ENCODE results near the gene CA11. TPM values are rescaled to one million over a fixed set of nuclear protein-coding genes. Genes with fewer than 3 reads are reported as not detected.
A peak's percentile ranks its signal among the peaks of the same experiment; 100 is the strongest.

The CA11 gene
- total RNA-seq, 1 experiment from 2014 or later: 12.6 TPM

GRCh38 chr19:48618916-48619691 lies 26.9 kb downstream of the CA11 start, which contains the start of the genes RPL18 and SPHK2:
RPL18 (minus strand) TSS chr19:48619178; CDS start chr19:48619143, 35 bp downstream.
SPHK2 (plus strand) TSS chr19:48619506; CDS start chr19:48620515, 1,009 bp downstream.
- Histone ChIP-seq H3K27me3 (ENCODE audit: control insufficient read depth, insufficient read depth, low read length) (no peaks in the 10 kb centered on the region), H3K4me1 (ENCODE audit: control insufficient read depth, insufficient read depth, low read length) (peaks cover 42% of the 10 kb centered on the region), H3K4me3 (ENCODE audit: low read depth in 2 of 2, low read length in 2 of 2) (peak within 1 kb of the TSS; percentile 96 to 99), H3K9me3 (ENCODE audit: control insufficient read depth, insufficient read depth, low read depth, low read length) (no peaks in the 10 kb centered on the region), H3K27ac (ENCODE audit: low read length) (peak within 1 kb of the TSS; percentile 98), H3K36me3 (ENCODE audit: control insufficient read depth, insufficient read depth, low read length) (peaks cover 11% of the 10 kb centered on the region)
- no TSS peak for BruUV-seq (replicated peaks)
- DNase-seq (ENCODE audit: low read depth, low spot score): peak; percentile 88
- TF ChIP-seq, protein P1, sequence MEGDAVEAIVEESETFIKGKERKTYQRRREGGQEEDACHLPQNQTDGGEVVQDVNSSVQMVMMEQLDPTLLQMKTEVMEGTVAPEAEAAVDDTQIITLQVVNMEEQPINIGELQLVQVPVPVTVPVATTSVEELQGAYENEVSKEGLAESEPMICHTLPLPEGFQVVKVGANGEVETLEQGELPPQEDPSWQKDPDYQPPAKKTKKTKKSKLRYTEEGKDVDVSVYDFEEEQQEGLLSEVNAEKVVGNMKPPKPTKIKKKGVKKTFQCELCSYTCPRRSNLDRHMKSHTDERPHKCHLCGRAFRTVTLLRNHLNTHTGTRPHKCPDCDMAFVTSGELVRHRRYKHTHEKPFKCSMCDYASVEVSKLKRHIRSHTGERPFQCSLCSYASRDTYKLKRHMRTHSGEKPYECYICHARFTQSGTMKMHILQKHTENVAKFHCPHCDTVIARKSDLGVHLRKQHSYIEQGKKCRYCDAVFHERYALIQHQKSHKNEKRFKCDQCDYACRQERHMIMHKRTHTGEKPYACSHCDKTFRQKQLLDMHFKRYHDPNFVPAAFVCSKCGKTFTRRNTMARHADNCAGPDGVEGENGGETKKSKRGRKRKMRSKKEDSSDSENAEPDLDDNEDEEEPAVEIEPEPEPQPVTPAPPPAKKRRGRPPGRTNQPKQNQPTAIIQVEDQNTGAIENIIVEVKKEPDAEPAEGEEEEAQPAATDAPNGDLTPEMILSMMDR (IDR thresholded peaks at IDR 0.05): no peak
- TF ChIP-seq REST (IDR thresholded peaks at IDR 0.05; ENCODE audit: insufficient read depth in 1 of 2, low read depth in 2 of 2, low read length in 1 of 2) (no peak), SIN3A (IDR thresholded peaks at IDR 0.05; ENCODE audit: borderline replicate concordance, insufficient read depth, low read depth, low read length) (peak; percentile 56; the same call in 1 of the 2 replicates), POLR2AphosphoS5 (IDR thresholded peaks at IDR 0.05; ENCODE audit: low read depth, low read length) (peak; percentile 95), TCF7L2 (IDR thresholded peaks at IDR 0.05; ENCODE audit: low read depth, low read length) (peak; percentile 38)
- peak; percentile 91 for ATAC-seq
- intact Hi-C loops (cut with micrococcal nuclease; ENCODE audit: unreplicated experiment) (no loop called here), in situ Hi-C loops (cut with HindIII; ENCODE audit: low pct_unique_long_range_greater_than_20kb, low sequenced_read_pairs) (no loop called here)
- ChIA-PET POLR2A (interaction anchor here (0.5 to 0.9 kb wide), 5 partner anchors 10 to 449 kb away, joined by 3 to 14 read pairs (median 4); no protein-coding TSS in a partner anchor), CTCF (no interaction called here)

DNA sequence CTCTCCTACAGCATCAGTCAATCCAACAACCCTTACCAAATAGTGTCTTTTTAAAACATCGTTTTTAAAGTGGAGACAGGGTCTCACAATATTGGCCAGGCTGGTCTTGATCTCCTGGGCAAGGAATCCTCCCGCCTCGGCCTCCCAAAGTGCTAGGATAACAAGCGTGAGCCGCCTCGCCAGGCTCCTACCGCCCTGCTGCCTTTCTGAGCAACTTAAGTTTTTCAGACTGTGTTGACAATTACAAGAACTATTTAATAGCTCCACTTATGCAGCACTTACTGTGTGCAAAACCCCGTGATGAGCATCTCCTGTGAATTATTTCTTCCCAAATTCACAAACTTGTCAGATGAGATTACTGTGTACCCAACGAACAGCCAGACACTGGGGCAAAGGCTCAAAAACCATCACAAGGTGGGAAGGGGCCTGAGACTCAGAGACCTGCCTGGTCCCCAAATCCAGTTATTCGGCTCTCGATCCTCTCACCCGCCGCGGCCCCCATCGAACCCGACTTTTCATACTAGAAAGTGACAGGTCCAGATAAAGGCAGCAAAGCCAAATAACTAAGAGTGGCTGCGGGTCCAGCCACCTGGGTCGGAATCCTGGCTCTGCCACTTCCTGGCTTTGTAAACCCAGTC lies 27.6 kb downstream of the CA11 start:
- CTCF ChIA-PET: no interaction called here
- in situ Hi-C loops (cut with HindIII; ENCODE audit: low pct_unique_long_range_greater_than_20kb, low sequenced_read_pairs): no loop called here
- TF ChIP-seq SIN3A (IDR thresholded peaks at IDR 0.05; ENCODE audit: borderline replicate concordance, insufficient read depth, low read depth, low read length) (no peak), REST (IDR thresholded peaks at IDR 0.05; ENCODE audit: insufficient read depth in 1 of 2, low read depth in 2 of 2, low read length in 1 of 2) (no peak), TCF7L2 (IDR thresholded peaks at IDR 0.05; ENCODE audit: low read depth, low read length) (no peak)
- intact Hi-C loops (cut with micrococcal nuclease; ENCODE audit: unreplicated experiment): no loop called here
- peaks cover 38% of the 10 kb centered on the region for H3K4me1 ChIP-seq (ENCODE audit: control insufficient read depth, insufficient read depth, low read length)
- TSS peak; percentile 95 for BruUV-seq (replicated peaks)
- ATAC-seq: no peak
- peak overlapping the region; percentile 94 for H3K27ac ChIP-seq (ENCODE audit: low read length)
- no peak for DNase-seq (ENCODE audit: low read depth, low spot score)
- H3K9me3 ChIP-seq (ENCODE audit: control insufficient read depth, insufficient read depth, low read depth, low read length): no peaks in the 10 kb centered on the region
- peaks cover 11% of the 10 kb centered on the region for H3K36me3 ChIP-seq (ENCODE audit: control insufficient read depth, insufficient read depth, low read length)
- H3K4me3 ChIP-seq (ENCODE audit: low read depth in 2 of 2, low read length in 2 of 2): peak overlapping the region; percentile 96 to 99
- POLR2A ChIA-PET: interaction anchor here (0.6 kb wide), 2 partner anchors 164 to 449 kb away, joined by 4 to 5 read pairs; no protein-coding TSS in a partner anchor
- H3K27me3 ChIP-seq (ENCODE audit: control insufficient read depth, insufficient read depth, low read length): no peaks in the 10 kb centered on the region
